ENCODE data around the gene MAP4K4. TPM values are rescaled to one million over a fixed set of nuclear protein-coding genes. Genes with fewer than 3 reads are reported as not detected.

Gene MAP4K4
- total and polyA plus RNA-seq, 2 experiments from 2014 or later: 59.1 to 84.4 TPM

DNA sequence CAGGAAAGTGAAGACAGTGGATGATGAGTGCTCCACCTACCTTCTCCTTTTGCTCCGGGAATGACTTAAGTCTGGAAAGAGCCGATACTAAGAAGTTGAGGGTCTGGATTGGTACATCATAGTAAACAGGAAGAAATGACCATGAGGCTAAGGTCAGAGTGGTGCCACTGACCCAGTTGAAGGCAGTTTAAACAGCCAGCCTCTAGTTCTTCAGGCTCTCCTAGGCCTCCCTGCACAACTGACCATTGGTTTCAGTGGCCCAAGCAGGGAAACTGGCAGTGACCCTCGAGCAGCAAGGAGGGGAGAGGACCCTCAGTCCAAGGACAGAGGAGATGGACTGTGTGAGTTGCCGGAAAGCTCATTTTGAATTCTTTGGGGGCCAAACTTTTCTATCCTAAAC, 119.1 kb downstream of the MAP4K4 start:
- Histone ChIP-seq H4K20me1 (ENCODE audit: insufficient read depth, poor library complexity, severe bottlenecking) (peaks cover 23% of the 10 kb centered on the region), H3K27me3 (no peaks in the 10 kb centered on the region), H3K27ac (peak overlapping the region; percentile 9), H3K4me3 (no peak overlapping the region), H2AFZ (no peak overlapping the region), H3K9me3 (ENCODE audit: low read depth) (no peaks in the 10 kb centered on the region), H3K4me2 (no peak overlapping the region), H3K4me1 (ENCODE audit: insufficient read depth) (peaks cover 34% of the 10 kb centered on the region), H3K79me2 (peaks cover 96% of the 10 kb centered on the region), H3K9me2 (replicated peaks; ENCODE audit: insufficient read depth) (no peaks in the 10 kb centered on the region), H3K36me3 (replicated peaks; ENCODE audit: insufficient read depth, low read depth) (no peaks in the 10 kb centered on the region)
- WGBS (ENCODE audit: low lambda C conversion rate, missing lambda C conversion rate): 91% methylated on average over 4 of the region's 4 CpGs
- DNase-seq (ENCODE audit: low spot score): no peak
- TF ChIP-seq EZH2phosphoT487 (IDR thresholded peaks at IDR 0.05; ENCODE audit: low read depth, severe bottlenecking, unreplicated experiment) (no peak), EZH2 (IDR thresholded peaks at IDR 0.05; ENCODE audit: borderline replicate concordance) (no peak)
- TF ChIP-seq, protein P1, sequence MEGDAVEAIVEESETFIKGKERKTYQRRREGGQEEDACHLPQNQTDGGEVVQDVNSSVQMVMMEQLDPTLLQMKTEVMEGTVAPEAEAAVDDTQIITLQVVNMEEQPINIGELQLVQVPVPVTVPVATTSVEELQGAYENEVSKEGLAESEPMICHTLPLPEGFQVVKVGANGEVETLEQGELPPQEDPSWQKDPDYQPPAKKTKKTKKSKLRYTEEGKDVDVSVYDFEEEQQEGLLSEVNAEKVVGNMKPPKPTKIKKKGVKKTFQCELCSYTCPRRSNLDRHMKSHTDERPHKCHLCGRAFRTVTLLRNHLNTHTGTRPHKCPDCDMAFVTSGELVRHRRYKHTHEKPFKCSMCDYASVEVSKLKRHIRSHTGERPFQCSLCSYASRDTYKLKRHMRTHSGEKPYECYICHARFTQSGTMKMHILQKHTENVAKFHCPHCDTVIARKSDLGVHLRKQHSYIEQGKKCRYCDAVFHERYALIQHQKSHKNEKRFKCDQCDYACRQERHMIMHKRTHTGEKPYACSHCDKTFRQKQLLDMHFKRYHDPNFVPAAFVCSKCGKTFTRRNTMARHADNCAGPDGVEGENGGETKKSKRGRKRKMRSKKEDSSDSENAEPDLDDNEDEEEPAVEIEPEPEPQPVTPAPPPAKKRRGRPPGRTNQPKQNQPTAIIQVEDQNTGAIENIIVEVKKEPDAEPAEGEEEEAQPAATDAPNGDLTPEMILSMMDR (IDR thresholded peaks at IDR 0.05; ENCODE audit: poor library complexity): no peak

DNA sequence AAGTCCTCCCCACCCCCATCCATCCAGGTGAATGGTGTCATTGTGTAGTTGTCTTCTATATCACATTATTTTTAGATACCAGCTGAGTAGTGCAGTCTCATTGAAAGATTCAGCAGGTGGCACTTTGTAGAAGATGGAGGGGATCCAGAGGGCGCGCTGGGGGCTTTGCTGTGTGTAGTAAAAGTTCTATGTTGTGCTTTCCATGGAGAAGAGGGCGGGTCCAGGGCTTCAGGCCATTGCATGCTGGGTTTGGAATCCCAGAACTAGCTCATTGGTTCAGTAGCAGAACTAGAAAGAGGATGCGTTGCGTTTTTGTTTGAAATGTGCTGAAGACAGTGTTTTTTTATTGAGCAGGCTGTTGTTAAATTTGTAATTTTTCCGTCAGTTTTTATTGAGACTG, 120.0 kb downstream of the MAP4K4 start:
- H3K36me3 ChIP-seq (replicated peaks; ENCODE audit: insufficient read depth, low read depth): no peaks in the 10 kb centered on the region
- H3K4me1 ChIP-seq (ENCODE audit: insufficient read depth): peaks cover 36% of the 10 kb centered on the region
- TF ChIP-seq, protein P1 (IDR thresholded peaks at IDR 0.05; ENCODE audit: poor library complexity): no peak
- no peak for TF ChIP-seq EZH2 (IDR thresholded peaks at IDR 0.05; ENCODE audit: borderline replicate concordance)
- TF ChIP-seq EZH2phosphoT487 (IDR thresholded peaks at IDR 0.05; ENCODE audit: low read depth, severe bottlenecking, unreplicated experiment): no peak
- WGBS (ENCODE audit: low lambda C conversion rate, missing lambda C conversion rate): 96% methylated on average over 6 of the region's 6 CpGs
- H3K27me3 ChIP-seq: no peaks in the 10 kb centered on the region
- H4K20me1 ChIP-seq (ENCODE audit: insufficient read depth, poor library complexity, severe bottlenecking): peaks cover 30% of the 10 kb centered on the region
- H2AFZ ChIP-seq: no peak overlapping the region
- H3K4me2 ChIP-seq: no peak overlapping the region
- no peaks in the 10 kb centered on the region for H3K9me3 ChIP-seq (ENCODE audit: low read depth)
- DNase-seq (ENCODE audit: low spot score): no peak
- H3K79me2 ChIP-seq: peaks cover 96% of the 10 kb centered on the region
- no peak overlapping the region for H3K4me3 ChIP-seq
- no peaks in the 10 kb centered on the region for H3K9me2 ChIP-seq (replicated peaks; ENCODE audit: insufficient read depth)
- no peak overlapping the region for H3K27ac ChIP-seq

DNA sequence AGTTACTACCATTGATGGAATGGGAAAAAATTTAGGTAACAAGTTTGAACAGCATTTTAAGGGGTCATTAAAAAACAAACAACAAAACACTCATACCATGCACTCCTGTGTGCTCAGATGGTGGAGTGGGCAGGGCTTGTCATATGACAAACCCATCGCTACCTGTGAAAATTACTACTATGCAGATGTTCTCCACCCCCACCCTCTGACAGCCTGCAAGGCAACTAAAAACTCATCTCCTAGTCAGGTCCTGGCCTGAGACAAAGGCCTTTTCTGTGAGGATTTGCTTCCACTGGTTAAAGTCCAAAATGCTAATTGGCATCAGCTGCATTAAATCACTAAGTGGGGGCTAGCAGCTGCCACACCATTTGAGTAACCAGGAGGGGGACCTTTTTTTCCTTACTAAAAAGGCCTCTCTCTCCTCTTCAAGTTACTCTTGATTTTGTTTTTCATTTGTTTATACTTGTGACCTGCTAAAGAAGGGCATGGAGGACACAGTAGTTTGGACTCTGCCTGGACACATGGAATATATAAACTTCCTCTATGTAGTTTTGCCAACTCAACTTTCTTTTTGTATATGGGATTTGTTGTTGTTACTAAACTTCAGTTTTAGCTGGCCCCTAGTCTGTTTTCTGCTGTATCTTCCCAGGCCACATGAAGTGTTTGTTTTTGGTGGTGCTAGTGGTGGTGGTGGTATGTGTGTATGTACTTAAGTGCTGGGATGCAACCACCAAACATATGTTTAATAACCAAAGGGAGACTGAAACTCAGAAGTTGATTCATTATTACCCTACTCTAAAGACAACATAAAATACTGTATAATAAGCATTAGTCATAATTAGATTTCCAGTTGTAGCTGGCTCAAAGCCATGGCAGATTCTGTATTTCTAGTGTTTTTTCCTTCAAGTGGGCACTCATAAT, 121.3 kb downstream of the MAP4K4 start:
- DNase-seq (ENCODE audit: low spot score): no peak
- TF ChIP-seq EZH2phosphoT487 (IDR thresholded peaks at IDR 0.05; ENCODE audit: low read depth, severe bottlenecking, unreplicated experiment) (no peak), EZH2 (IDR thresholded peaks at IDR 0.05; ENCODE audit: borderline replicate concordance) (no peak)
- TF ChIP-seq, protein P1 (IDR thresholded peaks at IDR 0.05; ENCODE audit: poor library complexity): no peak
- H3K36me3 ChIP-seq (replicated peaks; ENCODE audit: insufficient read depth, low read depth): no peaks in the 10 kb centered on the region
- H2AFZ ChIP-seq: no peak overlapping the region
- peaks cover 38% of the 10 kb centered on the region for H4K20me1 ChIP-seq (ENCODE audit: insufficient read depth, poor library complexity, severe bottlenecking)
- H3K4me3 ChIP-seq: no peak overlapping the region
- 59% methylated on average over 1 of the region's 1 CpG for WGBS (ENCODE audit: low lambda C conversion rate, missing lambda C conversion rate)
- peak overlapping the region; percentile 14 for H3K4me2 ChIP-seq
- no peaks in the 10 kb centered on the region for H3K9me2 ChIP-seq (replicated peaks; ENCODE audit: insufficient read depth)
- no peaks in the 10 kb centered on the region for H3K27me3 ChIP-seq
- H3K4me1 ChIP-seq (ENCODE audit: insufficient read depth): peaks cover 46% of the 10 kb centered on the region
- no peaks in the 10 kb centered on the region for H3K9me3 ChIP-seq (ENCODE audit: low read depth)
- peaks cover 96% of the 10 kb centered on the region for H3K79me2 ChIP-seq
- H3K27ac ChIP-seq: peak overlapping the region; percentile 38
